OCI-LY1 (cell line): Measurements from ENCODE around the gene CHST3.

Experiments
- H2AFZ ChIP-seq: fragments of 200-600 bp; sonication (generic), shearing (Covaris generic); 2 replicates; pipeline ENCODE4 v1.6.0; 2014; ENCODE audit warnings: antibody characterized with exemption, mild to moderate bottlenecking, low read length
- H3F3A ChIP-seq: fragments of 200-600 bp; sonication (generic), shearing (Covaris generic); 2 replicates; pipeline ENCODE4 v1.6.0; 2014; ENCODE audit warnings: mild to moderate bottlenecking, antibody characterized with exemption, low read length, moderate library complexity; ENCODE audit not compliant: insufficient read depth
- H3K27ac ChIP-seq: fragments of 200-600 bp; sonication (generic); 2 replicates; pipeline ENCODE4 v1.5.1; 2014; ENCODE audit warnings: low read length, mixed run types, mild to moderate bottlenecking, low read depth; ENCODE audit not compliant: poor library complexity, severe bottlenecking
- H3K27me3 ChIP-seq: fragments of 200-600 bp; sonication (generic); 2 replicates; pipeline ENCODE4 v1.6.0; 2014; ENCODE audit warnings: antibody characterized with exemption, mild to moderate bottlenecking, low read length, moderate library complexity; ENCODE audit not compliant: insufficient read depth
- H3K36me3 ChIP-seq: fragments of 200-600 bp; sonication (generic); 2 replicates; pipeline ENCODE4 v1.6.1; 2014; ENCODE audit warnings: mild to moderate bottlenecking, antibody characterized with exemption, low read length, moderate library complexity, mixed read lengths; ENCODE audit not compliant: insufficient read depth
- H3K4me1 ChIP-seq: fragments of 200-600 bp; sonication (generic); 2 replicates; pipeline ENCODE4 v1.5.1; 2014; ENCODE audit warnings: mild to moderate bottlenecking, low read length, moderate library complexity; ENCODE audit not compliant: insufficient read depth, severe bottlenecking
- H3K4me2 ChIP-seq: fragments of 200-600 bp; sonication (generic), shearing (Covaris generic); 2 replicates; pipeline ENCODE4 v1.6.1; 2014; ENCODE audit warnings: low read length
- H3K4me3 ChIP-seq: fragments of 200-600 bp; sonication (generic); 2 replicates; pipeline ENCODE4 v1.5.1; 2014; ENCODE audit warnings: low read length, low read depth, mild to moderate bottlenecking, mixed read lengths; ENCODE audit not compliant: poor library complexity, severe bottlenecking
- H3K79me2 ChIP-seq: fragments of 200-600 bp; shearing (Covaris generic); 2 replicates; pipeline ENCODE4 v1.6.1; 2016; ENCODE audit warnings: mixed run types, low read length, mixed read lengths; ENCODE audit not compliant: insufficient read depth
- H3K9ac ChIP-seq: fragments of 200-600 bp; sonication (generic), shearing (Covaris generic); 2 replicates; pipeline ENCODE4 v1.6.1; 2014; ENCODE audit warnings: mild to moderate bottlenecking, low read length, mixed read lengths
- H3K9me2 ChIP-seq: fragments of 200-600 bp; sonication (generic), shearing (Covaris generic); 2 replicates; pipeline ENCODE4 v1.6.1; 2014; ENCODE audit warnings: low read depth, mild to moderate bottlenecking, low read length, mixed read lengths
- H3K9me3 ChIP-seq: fragments of 200-600 bp; shearing (Covaris generic); 2 replicates; pipeline ENCODE4 v1.6.1; 2014; ENCODE audit warnings: low read length, mixed read lengths
- H4K20me1 ChIP-seq: fragments of 200-600 bp; sonication (generic), shearing (Covaris generic); 2 replicates; pipeline ENCODE4 v1.6.0; 2016; ENCODE audit warnings: mild to moderate bottlenecking, low read length; ENCODE audit not compliant: insufficient read depth
- CTCF ChIP-seq: fragments of 200-600 bp; sonication (generic), shearing (Covaris generic); IDR thresholded peaks from 2 replicates; pipeline ENCODE4 v1.5.1; 2017; ENCODE audit warnings: mild to moderate bottlenecking, antibody characterized with exemption, low read length, moderate library complexity, mixed read lengths
- EZH2 ChIP-seq: fragments of 200-600 bp; sonication (generic), shearing (Covaris generic); IDR thresholded peaks from 2 replicates; pipeline ENCODE4 v1.8.0; 2017; ENCODE audit warnings: borderline replicate concordance, mixed run types, mild to moderate bottlenecking, antibody characterized with exemption, low read length, moderate library complexity, mixed read lengths

CHST3 gene

GRCh38 chr10:72002354-72003295 lies 38.4 kb downstream of the CHST3 start:
- Histone ChIP-seq H3K4me1 (no peaks in the 10 kb centered on the region), H3K27me3 (no peaks in the 10 kb centered on the region; the same call in 1 of the 2 replicates), H3K9me3 (no peaks in the 10 kb centered on the region), H3K9me2 (no peaks in the 10 kb centered on the region), H3F3A (no peaks in the 10 kb centered on the region), H3K79me2 (no peaks in the 10 kb centered on the region), H4K20me1 (no peaks in the 10 kb centered on the region), H3K4me2 (no peak overlapping the region), H3K36me3 (no peaks in the 10 kb centered on the region), H2AFZ (no peak overlapping the region), H3K27ac (no peak overlapping the region), H3K4me3 (no peak overlapping the region), H3K9ac (no peak overlapping the region)
- no peak for TF ChIP-seq CTCF
- TF ChIP-seq EZH2, result no peak

DNA sequence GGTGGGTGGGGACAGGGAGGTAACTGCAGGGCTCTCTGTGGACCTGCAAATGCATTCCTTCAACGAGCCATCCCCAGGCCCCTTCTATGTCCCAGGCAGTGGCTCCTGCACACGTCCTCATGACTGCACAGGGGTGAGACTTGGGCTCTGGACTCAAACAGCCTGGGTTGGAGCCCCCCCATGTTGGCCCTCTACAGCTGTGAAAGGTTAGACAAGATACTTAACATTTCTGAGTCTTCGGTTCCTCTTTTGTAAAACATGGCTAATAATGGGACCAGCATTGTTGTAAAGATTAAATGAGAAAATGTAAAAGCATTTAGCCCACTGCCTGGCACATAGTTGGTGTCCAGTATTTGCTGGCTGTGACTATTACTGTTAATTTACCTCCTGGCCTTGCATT lies 41.8 kb downstream of the CHST3 start:
- no peaks in the 10 kb centered on the region for H3K9me3 ChIP-seq
- H3K4me2 ChIP-seq, result no peak overlapping the region
- H3K27me3 ChIP-seq, result peaks cover 5% of the 10 kb centered on the region; the same call in 1 of the 2 replicates
- H3K9me2 ChIP-seq, result no peaks in the 10 kb centered on the region
- TF ChIP-seq CTCF (no peak), EZH2 (no peak)
- H2AFZ ChIP-seq, result no peak overlapping the region
- H3K9ac ChIP-seq, result no peak overlapping the region
- H3K79me2 ChIP-seq, result no peaks in the 10 kb centered on the region
- H3F3A ChIP-seq, result no peaks in the 10 kb centered on the region
- no peaks in the 10 kb centered on the region for H3K36me3 ChIP-seq
- H3K27ac ChIP-seq, result no peak overlapping the region
- no peak overlapping the region for H3K4me3 ChIP-seq
- H4K20me1 ChIP-seq, result no peaks in the 10 kb centered on the region
- no peaks in the 10 kb centered on the region for H3K4me1 ChIP-seq

- Histone ChIP-seq H3K4me2 (no peak overlapping the region; the same call in 1 of the 2 replicates), H3K4me1 (no peaks in the 10 kb centered on the region), H3K9ac (no peak overlapping the region), H3K79me2 (no peaks in the 10 kb centered on the region), H3K9me2 (no peaks in the 10 kb centered on the region), H3K36me3 (no peaks in the 10 kb centered on the region), H2AFZ (no peak overlapping the region), H3K9me3 (no peaks in the 10 kb centered on the region), H3K4me3 (no peak overlapping the region), H3F3A (no peaks in the 10 kb centered on the region), H3K27me3 (peaks cover 5% of the 10 kb centered on the region; the same call in 1 of the 2 replicates), H3K27ac (no peak overlapping the region), H4K20me1 (no peaks in the 10 kb centered on the region)
- no peak for TF ChIP-seq CTCF
- TF ChIP-seq EZH2, result no peak
These were observed 43.2 kb downstream of the CHST3 start for GRCh38 chr10:72007246-72007892.
